ENCODE results near the gene DNAJC5G. TPM values are rescaled to one million over a fixed set of nuclear protein-coding genes. Genes with fewer than 3 reads are reported as not detected.

DNAJC5G gene
- total RNA-seq, 1 donor from 2014 or later, result not detected

GRCh38 chr2:27288610-27289009 is 13.4 kb downstream of the DNAJC5G start:
- Histone ChIP-seq H3K27me3 (peaks cover 5% of the 10 kb centered on the region), H3K9ac (no peak overlapping the region), H3K4me1 (no peaks in the 10 kb centered on the region), H3F3A (ENCODE audit: low read depth) (no peaks in the 10 kb centered on the region), H2AFZ (replicated peaks) (no peak overlapping the region), H3K36me3 (no peaks in the 10 kb centered on the region), H3K9me3 (ENCODE audit: low read depth) (no peaks in the 10 kb centered on the region), H3K4me2 (no peak overlapping the region), H3K4me3 (no peak overlapping the region), H4K20me1 (ENCODE audit: low read depth) (no peaks in the 10 kb centered on the region), H3K27ac (no peak overlapping the region), H3K79me2 (ENCODE audit: low read depth) (no peaks in the 10 kb centered on the region)
- Mint-ChIP-seq H3K4me3 (no peak overlapping the region), H3K36me3 (no peaks in the 10 kb centered on the region), H3K4me1 (no peaks in the 10 kb centered on the region), H3K9me3 (no peaks in the 10 kb centered on the region), H3K27ac (no peak overlapping the region), H3K27me3 (ENCODE audit: insufficient read depth, low read depth) (peaks cover 15% of the 10 kb centered on the region)
- DNase-seq (ENCODE audit: low spot score), result no peak
- TF ChIP-seq CTCF (IDR thresholded peaks at IDR 0.05) (no peak), EZH2 (IDR thresholded peaks at IDR 0.05) (no peak), EZH2phosphoT487 (IDR thresholded peaks at IDR 0.05) (no peak)

- no peaks in the 10 kb centered on the region for H3K4me1 Mint-ChIP-seq
- no peak overlapping the region for H3K4me2 ChIP-seq
- no peak overlapping the region for H3K27ac ChIP-seq
- H3K4me1 ChIP-seq, result no peaks in the 10 kb centered on the region
- H3K9me3 Mint-ChIP-seq, result no peaks in the 10 kb centered on the region
- H3K4me3 ChIP-seq, result no peak overlapping the region
- H4K20me1 ChIP-seq (ENCODE audit: low read depth), result no peaks in the 10 kb centered on the region
- H3K27me3 Mint-ChIP-seq (ENCODE audit: insufficient read depth, low read depth), result peaks cover 11% of the 10 kb centered on the region
- no peak overlapping the region for H3K4me3 Mint-ChIP-seq
- no peaks in the 10 kb centered on the region for H3K36me3 ChIP-seq
- no peak for TF ChIP-seq EZH2 (IDR thresholded peaks at IDR 0.05)
- no peak for TF ChIP-seq CTCF (IDR thresholded peaks at IDR 0.05)
- TF ChIP-seq EZH2phosphoT487 (IDR thresholded peaks at IDR 0.05), result no peak
- H3K27ac Mint-ChIP-seq, result no peak overlapping the region
- DNase-seq (ENCODE audit: low spot score), result no peak
- H2AFZ ChIP-seq (replicated peaks), result no peak overlapping the region
- H3K79me2 ChIP-seq (ENCODE audit: low read depth), result no peaks in the 10 kb centered on the region
- no peaks in the 10 kb centered on the region for H3F3A ChIP-seq (ENCODE audit: low read depth)
- no peaks in the 10 kb centered on the region for H3K36me3 Mint-ChIP-seq
- H3K9ac ChIP-seq, result no peak overlapping the region
- peaks cover 5% of the 10 kb centered on the region for H3K27me3 ChIP-seq
- no peaks in the 10 kb centered on the region for H3K9me3 ChIP-seq (ENCODE audit: low read depth)
Observed at GRCh38 chr2:27290549-27290948, 15.3 kb downstream of the DNAJC5G start.

GRCh38 chr2:27291865-27292264 is 16.6 kb downstream of the DNAJC5G start:
- Histone ChIP-seq H3K4me2 (no peak overlapping the region), H3K27ac (no peak overlapping the region), H4K20me1 (ENCODE audit: low read depth) (no peaks in the 10 kb centered on the region), H3K79me2 (ENCODE audit: low read depth) (no peaks in the 10 kb centered on the region), H3F3A (ENCODE audit: low read depth) (no peaks in the 10 kb centered on the region), H3K27me3 (peaks cover 5% of the 10 kb centered on the region), H3K36me3 (no peaks in the 10 kb centered on the region), H3K9me3 (ENCODE audit: low read depth) (no peaks in the 10 kb centered on the region), H3K4me3 (no peak overlapping the region), H3K4me1 (no peaks in the 10 kb centered on the region), H3K9ac (no peak overlapping the region), H2AFZ (replicated peaks) (peak overlapping the region; percentile 79)
- H3K4me3 Mint-ChIP-seq, result no peak overlapping the region
- H3K27ac Mint-ChIP-seq, result no peak overlapping the region
- H3K36me3 Mint-ChIP-seq, result no peaks in the 10 kb centered on the region
- H3K27me3 Mint-ChIP-seq (ENCODE audit: insufficient read depth, low read depth), result peaks cover 10% of the 10 kb centered on the region
- no peaks in the 10 kb centered on the region for H3K4me1 Mint-ChIP-seq
- no peaks in the 10 kb centered on the region for H3K9me3 Mint-ChIP-seq
- TF ChIP-seq EZH2phosphoT487 (IDR thresholded peaks at IDR 0.05) (no peak), CTCF (IDR thresholded peaks at IDR 0.05) (peak; percentile 48)
- DNase-seq (ENCODE audit: low spot score), result peak; percentile 53

Data from neural progenitor cell (in vitro differentiated cells).